ENCODE measurements around the gene SEC24D. TPM values are rescaled to one million over a fixed set of nuclear protein-coding genes. Genes with fewer than 3 reads are reported as not detected.

SEC24D gene
- total RNA-seq, 1 experiment from 2014 or later, result 63.1 TPM

DNA sequence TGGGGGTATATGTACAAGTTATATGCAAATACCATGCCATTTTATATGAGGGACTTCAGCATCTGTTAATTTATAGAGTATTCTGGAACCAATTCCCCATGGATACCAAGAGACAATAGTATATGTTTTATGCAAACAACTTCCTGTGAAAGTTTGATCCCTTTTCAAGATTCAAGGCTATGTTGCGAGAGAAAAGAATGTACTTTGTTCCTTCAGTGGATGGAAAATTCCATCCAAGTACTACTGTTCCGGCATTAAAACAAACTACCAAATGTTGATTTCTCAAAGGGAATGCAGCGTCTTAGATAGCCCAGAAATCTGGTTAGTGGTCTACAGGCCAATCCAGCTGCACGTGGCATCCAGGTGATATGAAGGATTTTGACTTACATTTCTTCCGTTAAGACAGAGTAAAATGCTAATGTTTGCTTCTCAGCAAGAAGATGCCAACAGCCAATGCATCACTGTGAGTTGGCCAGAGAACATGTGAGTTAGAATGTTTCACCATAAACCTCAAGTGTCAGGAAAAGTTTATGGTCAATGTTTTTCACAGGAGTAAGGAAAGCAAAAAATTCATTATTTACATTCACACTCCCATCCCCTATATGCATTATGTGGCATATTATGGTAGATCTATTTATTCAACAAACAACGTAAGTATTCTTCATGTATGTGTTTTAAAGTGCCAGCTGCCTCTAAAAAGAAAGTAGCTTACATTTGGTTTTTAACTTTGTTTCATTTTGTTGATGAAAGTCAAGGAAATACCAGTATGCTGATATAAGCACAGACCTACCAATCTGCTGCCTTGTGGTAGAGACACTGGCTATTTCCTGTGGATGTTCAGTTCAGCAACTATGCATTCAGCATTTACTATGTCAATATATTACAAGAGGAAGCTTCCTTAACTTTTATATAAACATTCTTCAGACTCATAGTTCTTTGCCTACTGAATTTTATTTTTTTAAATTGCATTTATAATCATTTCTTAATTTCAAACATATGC lies 106.3 kb downstream of the SEC24D start:
- Mint-ChIP-seq H3K36me3 (peaks cover 46% of the 10 kb centered on the region), H3K4me3 (no peak overlapping the region), H3K27me3 (ENCODE audit: low read depth) (no peaks in the 10 kb centered on the region), H3K9me3 (no peaks in the 10 kb centered on the region), H3K27ac (no peak overlapping the region), H3K4me1 (no peaks in the 10 kb centered on the region)
- TF ChIP-seq ZNF396 (CRISPR knock-in tag; IDR thresholded peaks at IDR 0.05; ENCODE audit: borderline replicate concordance) (no peak), JUN (CRISPR knock-in tag; IDR thresholded peaks at IDR 0.05) (no peak), ZNF121 (CRISPR knock-in tag; IDR thresholded peaks at IDR 0.05) (no peak), CREB1 (CRISPR knock-in tag; IDR thresholded peaks at IDR 0.05) (no peak)
- TF ChIP-seq, protein P1, sequence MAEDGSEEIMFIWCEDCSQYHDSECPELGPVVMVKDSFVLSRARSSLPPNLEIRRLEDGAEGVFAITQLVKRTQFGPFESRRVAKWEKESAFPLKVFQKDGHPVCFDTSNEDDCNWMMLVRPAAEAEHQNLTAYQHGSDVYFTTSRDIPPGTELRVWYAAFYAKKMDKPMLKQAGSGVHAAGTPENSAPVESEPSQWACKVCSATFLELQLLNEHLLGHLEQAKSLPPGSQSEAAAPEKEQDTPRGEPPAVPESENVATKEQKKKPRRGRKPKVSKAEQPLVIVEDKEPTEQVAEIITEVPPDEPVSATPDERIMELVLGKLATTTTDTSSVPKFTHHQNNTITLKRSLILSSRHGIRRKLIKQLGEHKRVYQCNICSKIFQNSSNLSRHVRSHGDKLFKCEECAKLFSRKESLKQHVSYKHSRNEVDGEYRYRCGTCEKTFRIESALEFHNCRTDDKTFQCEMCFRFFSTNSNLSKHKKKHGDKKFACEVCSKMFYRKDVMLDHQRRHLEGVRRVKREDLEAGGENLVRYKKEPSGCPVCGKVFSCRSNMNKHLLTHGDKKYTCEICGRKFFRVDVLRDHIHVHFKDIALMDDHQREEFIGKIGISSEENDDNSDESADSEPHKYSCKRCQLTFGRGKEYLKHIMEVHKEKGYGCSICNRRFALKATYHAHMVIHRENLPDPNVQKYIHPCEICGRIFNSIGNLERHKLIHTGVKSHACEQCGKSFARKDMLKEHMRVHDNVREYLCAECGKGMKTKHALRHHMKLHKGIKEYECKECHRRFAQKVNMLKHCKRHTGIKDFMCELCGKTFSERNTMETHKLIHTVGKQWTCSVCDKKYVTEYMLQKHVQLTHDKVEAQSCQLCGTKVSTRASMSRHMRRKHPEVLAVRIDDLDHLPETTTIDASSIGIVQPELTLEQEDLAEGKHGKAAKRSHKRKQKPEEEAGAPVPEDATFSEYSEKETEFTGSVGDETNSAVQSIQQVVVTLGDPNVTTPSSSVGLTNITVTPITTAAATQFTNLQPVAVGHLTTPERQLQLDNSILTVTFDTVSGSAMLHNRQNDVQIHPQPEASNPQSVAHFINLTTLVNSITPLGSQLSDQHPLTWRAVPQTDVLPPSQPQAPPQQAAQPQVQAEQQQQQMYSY (CRISPR knock-in tag; IDR thresholded peaks at IDR 0.05), result no peak
- TF ChIP-seq, protein P2, sequence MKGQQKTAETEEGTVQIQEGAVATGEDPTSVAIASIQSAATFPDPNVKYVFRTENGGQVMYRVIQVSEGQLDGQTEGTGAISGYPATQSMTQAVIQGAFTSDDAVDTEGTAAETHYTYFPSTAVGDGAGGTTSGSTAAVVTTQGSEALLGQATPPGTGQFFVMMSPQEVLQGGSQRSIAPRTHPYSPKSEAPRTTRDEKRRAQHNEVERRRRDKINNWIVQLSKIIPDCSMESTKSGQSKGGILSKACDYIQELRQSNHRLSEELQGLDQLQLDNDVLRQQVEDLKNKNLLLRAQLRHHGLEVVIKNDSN (CRISPR knock-in tag; IDR thresholded peaks at IDR 0.05), result no peak
- ATAC-seq (no peak), DNase-seq (ENCODE audit: low spot score) (no peak)
- POLR2A ChIA-PET, result no interaction called here
- CTCF ChIA-PET, result no interaction called here

DNA sequence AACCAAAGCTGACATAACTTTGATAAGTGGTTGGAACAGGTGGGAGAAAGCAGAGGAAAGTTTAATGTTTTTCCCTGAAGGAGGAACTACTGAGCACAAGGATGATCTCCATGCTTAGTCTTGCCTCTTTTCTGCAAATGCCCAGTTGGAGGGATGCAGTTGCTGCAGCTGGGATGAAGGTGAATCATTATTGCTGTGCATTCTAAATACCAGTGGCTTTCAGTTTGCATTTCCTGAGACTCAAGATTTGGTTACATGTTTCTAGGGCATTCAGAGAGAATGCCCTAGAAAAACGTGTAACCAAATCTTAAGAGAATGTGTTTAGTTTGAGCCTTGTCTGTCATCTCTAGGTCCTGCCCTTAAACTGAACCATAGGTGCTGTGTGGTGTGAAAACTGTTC lies 108.6 kb downstream of the SEC24D start:
- Mint-ChIP-seq H3K27ac (no peak overlapping the region), H3K4me1 (peaks cover 4% of the 10 kb centered on the region), H3K9me3 (no peaks in the 10 kb centered on the region), H3K27me3 (ENCODE audit: low read depth) (no peaks in the 10 kb centered on the region), H3K4me3 (no peak overlapping the region), H3K36me3 (peaks cover 42% of the 10 kb centered on the region)
- ChIA-PET CTCF (no interaction called here), POLR2A (interaction anchor here (1.1 kb wide), 1 partner anchor 18 kb away, joined by 3 read pairs; no protein-coding TSS in a partner anchor)
- TF ChIP-seq, protein P3, sequence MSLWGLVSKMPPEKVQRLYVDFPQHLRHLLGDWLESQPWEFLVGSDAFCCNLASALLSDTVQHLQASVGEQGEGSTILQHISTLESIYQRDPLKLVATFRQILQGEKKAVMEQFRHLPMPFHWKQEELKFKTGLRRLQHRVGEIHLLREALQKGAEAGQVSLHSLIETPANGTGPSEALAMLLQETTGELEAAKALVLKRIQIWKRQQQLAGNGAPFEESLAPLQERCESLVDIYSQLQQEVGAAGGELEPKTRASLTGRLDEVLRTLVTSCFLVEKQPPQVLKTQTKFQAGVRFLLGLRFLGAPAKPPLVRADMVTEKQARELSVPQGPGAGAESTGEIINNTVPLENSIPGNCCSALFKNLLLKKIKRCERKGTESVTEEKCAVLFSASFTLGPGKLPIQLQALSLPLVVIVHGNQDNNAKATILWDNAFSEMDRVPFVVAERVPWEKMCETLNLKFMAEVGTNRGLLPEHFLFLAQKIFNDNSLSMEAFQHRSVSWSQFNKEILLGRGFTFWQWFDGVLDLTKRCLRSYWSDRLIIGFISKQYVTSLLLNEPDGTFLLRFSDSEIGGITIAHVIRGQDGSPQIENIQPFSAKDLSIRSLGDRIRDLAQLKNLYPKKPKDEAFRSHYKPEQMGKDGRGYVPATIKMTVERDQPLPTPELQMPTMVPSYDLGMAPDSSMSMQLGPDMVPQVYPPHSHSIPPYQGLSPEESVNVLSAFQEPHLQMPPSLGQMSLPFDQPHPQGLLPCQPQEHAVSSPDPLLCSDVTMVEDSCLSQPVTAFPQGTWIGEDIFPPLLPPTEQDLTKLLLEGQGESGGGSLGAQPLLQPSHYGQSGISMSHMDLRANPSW (CRISPR knock-in tag; conservative IDR thresholded peaks at IDR 0.05; ENCODE audit: low read depth), result no peak
- TF ChIP-seq, protein P4, sequence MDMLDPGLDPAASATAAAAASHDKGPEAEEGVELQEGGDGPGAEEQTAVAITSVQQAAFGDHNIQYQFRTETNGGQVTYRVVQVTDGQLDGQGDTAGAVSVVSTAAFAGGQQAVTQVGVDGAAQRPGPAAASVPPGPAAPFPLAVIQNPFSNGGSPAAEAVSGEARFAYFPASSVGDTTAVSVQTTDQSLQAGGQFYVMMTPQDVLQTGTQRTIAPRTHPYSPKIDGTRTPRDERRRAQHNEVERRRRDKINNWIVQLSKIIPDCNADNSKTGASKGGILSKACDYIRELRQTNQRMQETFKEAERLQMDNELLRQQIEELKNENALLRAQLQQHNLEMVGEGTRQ (CRISPR knock-in tag; IDR thresholded peaks at IDR 0.05), result no peak
- TF ChIP-seq TCF7 (CRISPR knock-in tag; IDR thresholded peaks at IDR 0.05; ENCODE audit: low read depth) (no peak), ZBTB21 (CRISPR knock-in tag; IDR thresholded peaks at IDR 0.05; ENCODE audit: borderline replicate concordance) (no peak), NR3C1 (CRISPR knock-in tag; conservative IDR thresholded peaks at IDR 0.05; ENCODE audit: low read depth) (no peak), PRRX2 (CRISPR knock-in tag; IDR thresholded peaks at IDR 0.05) (no peak), TP53 (CRISPR knock-in tag; IDR thresholded peaks at IDR 0.05) (no peak), IRF2 (CRISPR knock-in tag; IDR thresholded peaks at IDR 0.05; ENCODE audit: borderline replicate concordance, low read depth) (no peak), FOXP1 (CRISPR knock-in tag; IDR thresholded peaks at IDR 0.05; ENCODE audit: borderline replicate concordance) (no peak), ZNF232 (CRISPR knock-in tag; IDR thresholded peaks at IDR 0.05) (no peak), EMX1 (CRISPR knock-in tag; IDR thresholded peaks at IDR 0.05) (no peak), ESRRA (CRISPR knock-in tag; IDR thresholded peaks at IDR 0.05; ENCODE audit: borderline replicate concordance) (no peak)
- TF ChIP-seq, protein P5, sequence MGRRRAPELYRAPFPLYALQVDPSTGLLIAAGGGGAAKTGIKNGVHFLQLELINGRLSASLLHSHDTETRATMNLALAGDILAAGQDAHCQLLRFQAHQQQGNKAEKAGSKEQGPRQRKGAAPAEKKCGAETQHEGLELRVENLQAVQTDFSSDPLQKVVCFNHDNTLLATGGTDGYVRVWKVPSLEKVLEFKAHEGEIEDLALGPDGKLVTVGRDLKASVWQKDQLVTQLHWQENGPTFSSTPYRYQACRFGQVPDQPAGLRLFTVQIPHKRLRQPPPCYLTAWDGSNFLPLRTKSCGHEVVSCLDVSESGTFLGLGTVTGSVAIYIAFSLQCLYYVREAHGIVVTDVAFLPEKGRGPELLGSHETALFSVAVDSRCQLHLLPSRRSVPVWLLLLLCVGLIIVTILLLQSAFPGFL (CRISPR knock-in tag; IDR thresholded peaks at IDR 0.05; ENCODE audit: borderline replicate concordance), result no peak
- TF ChIP-seq, protein P6, sequence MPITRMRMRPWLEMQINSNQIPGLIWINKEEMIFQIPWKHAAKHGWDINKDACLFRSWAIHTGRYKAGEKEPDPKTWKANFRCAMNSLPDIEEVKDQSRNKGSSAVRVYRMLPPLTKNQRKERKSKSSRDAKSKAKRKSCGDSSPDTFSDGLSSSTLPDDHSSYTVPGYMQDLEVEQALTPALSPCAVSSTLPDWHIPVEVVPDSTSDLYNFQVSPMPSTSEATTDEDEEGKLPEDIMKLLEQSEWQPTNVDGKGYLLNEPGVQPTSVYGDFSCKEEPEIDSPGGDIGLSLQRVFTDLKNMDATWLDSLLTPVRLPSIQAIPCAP (CRISPR knock-in tag; IDR thresholded peaks at IDR 0.05), result no peak
- TF ChIP-seq, protein P7, sequence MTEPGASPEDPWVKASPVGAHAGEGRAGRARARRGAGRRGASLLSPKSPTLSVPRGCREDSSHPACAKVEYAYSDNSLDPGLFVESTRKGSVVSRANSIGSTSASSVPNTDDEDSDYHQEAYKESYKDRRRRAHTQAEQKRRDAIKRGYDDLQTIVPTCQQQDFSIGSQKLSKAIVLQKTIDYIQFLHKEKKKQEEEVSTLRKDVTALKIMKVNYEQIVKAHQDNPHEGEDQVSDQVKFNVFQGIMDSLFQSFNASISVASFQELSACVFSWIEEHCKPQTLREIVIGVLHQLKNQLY (CRISPR knock-in tag; IDR thresholded peaks at IDR 0.05), result no peak
- no peak for DNase-seq (ENCODE audit: low spot score)
- no peak for ATAC-seq
